B cell (primary cell): ENCODE results near the gene WRNIP1.

Experiments
- EZH2 ChIP-seq: IDR thresholded peaks from 2 replicates; pipeline ENCODE4 v1.6.1; 2012; ENCODE audit warnings: borderline replicate concordance, low read depth, mild to moderate bottlenecking, moderate library complexity, low read length; ENCODE audit not compliant: insufficient read depth, poor library complexity, severe bottlenecking
- TF ChIP-seq, protein P1 (sequence below): fragments of 200-600 bp; IDR thresholded peaks from one replicate; pipeline ENCODE4 v1.8.0; 2022; ENCODE audit warnings: antibody characterized with exemption, mild to moderate bottlenecking

DNA sequence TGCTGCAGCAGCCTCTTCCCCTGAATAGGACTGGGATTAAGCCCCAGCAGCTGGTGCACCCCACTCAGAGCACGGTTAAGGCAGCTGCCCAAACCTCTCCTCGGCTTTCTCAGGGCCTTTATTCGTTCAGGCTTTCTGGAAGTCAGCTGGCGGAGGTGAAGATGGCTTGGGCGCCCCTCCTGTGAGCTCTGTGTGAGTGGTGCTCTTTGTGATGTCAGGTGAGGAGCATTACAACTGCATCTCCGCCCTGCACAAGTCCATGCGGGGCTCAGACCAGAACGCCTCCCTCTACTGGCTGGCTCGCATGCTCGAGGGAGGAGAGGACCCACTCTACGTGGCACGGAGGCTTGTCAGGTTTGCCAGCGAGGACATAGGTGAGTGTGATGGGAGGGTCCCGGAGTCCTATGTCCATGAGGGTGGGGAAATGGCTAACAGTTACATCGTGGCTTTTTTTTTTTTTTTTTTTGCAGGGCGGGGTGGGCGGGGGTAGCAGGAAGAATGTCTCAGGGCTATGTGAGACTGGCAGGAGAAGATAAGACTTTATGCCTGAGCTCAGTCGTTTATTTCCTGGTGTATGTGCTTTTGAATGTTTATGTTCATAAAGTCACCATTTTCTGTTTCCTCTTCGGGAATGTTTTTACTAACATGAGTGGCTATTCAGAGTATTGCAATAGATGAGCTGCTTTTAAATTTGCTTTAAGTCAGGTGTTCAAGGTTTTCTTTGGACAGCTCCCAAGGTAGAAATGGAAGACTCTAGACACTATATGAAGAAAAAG is 18.2 kb downstream of the WRNIP1 start:
- TF ChIP-seq, protein P1, sequence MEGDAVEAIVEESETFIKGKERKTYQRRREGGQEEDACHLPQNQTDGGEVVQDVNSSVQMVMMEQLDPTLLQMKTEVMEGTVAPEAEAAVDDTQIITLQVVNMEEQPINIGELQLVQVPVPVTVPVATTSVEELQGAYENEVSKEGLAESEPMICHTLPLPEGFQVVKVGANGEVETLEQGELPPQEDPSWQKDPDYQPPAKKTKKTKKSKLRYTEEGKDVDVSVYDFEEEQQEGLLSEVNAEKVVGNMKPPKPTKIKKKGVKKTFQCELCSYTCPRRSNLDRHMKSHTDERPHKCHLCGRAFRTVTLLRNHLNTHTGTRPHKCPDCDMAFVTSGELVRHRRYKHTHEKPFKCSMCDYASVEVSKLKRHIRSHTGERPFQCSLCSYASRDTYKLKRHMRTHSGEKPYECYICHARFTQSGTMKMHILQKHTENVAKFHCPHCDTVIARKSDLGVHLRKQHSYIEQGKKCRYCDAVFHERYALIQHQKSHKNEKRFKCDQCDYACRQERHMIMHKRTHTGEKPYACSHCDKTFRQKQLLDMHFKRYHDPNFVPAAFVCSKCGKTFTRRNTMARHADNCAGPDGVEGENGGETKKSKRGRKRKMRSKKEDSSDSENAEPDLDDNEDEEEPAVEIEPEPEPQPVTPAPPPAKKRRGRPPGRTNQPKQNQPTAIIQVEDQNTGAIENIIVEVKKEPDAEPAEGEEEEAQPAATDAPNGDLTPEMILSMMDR: no peak
- no peak for TF ChIP-seq EZH2
